Mucosa of gallbladder (tissue), 1 donor: ENCODE data around the gene RABAC1. TPM values are rescaled to one million over a fixed set of nuclear protein-coding genes. Genes with fewer than 3 reads are reported as not detected.

Source experiments
- DNase-seq: peaks from one replicate; pipeline ENCODE4 v3.0.0-alpha.2; 2020; ENCODE audit warnings: low spot score
- total RNA-seq: library from RNA; stranded (reverse); gene quantifications from one replicate; pipeline ENCODE4 v1.2.1, GENCODE V29; 2021
- donor health status: DM: no; HTN: no; CAD: no.

RABAC1 gene
- total RNA-seq, 1 donor from 2014 or later = 188 TPM

- DNase-seq = peak; percentile 45
Observed at GRCh38 chr19:41928754-41929535, 30.2 kb downstream of the RABAC1 start.

GRCh38 chr19:41928221-41928683, 30.9 kb downstream of the RABAC1 start, which contains the start of gene ERFL:
Gene ERFL, minus strand, starts transcription at chr19:41928449. Its CDS starts 15,530 bp downstream, at chr19:41912919.
- DNase-seq = no peak

- DNase-seq = no peak
Observed at GRCh38 chr19:41927497-41928192, 31.5 kb downstream of the RABAC1 start.

- DNase-seq = no peak
Observed at GRCh38 chr19:41926763-41927496, 32.2 kb downstream of the RABAC1 start.

GRCh38 chr19:41926028-41926762, 32.9 kb downstream of the RABAC1 start:
- DNase-seq = no peak

GRCh38 chr19:41925208-41926003, 33.7 kb downstream of the RABAC1 start:
- DNase-seq = no peak

GRCh38 chr19:41924151-41925145, 34.7 kb downstream of the RABAC1 start:
- no peak for DNase-seq

- DNase-seq = no peak
Observed at GRCh38 chr19:41923045-41923788, 35.9 kb downstream of the RABAC1 start.

GRCh38 chr19:41922585-41922984, 36.5 kb downstream of the RABAC1 start:
- DNase-seq = no peak

GRCh38 chr19:41921577-41922576, 37.2 kb downstream of the RABAC1 start:
- no peak for DNase-seq

GRCh38 chr19:41920882-41921576, 38.1 kb downstream of the RABAC1 start:
- DNase-seq = no peak

- no peak for DNase-seq
Observed at GRCh38 chr19:41919948-41920712, 39.0 kb downstream of the RABAC1 start.

GRCh38 chr19:41918653-41919244, 40.4 kb downstream of the RABAC1 start:
- DNase-seq = no peak

- no peak for DNase-seq
Observed at GRCh38 chr19:41918095-41918494, 41.0 kb downstream of the RABAC1 start.

GRCh38 chr19:41917676-41918075, 41.4 kb downstream of the RABAC1 start:
- DNase-seq = no peak
